K562 (cell line): ENCODE results near the gene KCNK4.

Experiments
- CTCF ChIP-seq, 3 experiments: IDR thresholded peaks in 2 of 3; conservative IDR thresholded peaks in 1 of 3; 2 replicates each; pipeline ENCODE4 v1.5.1; 2011 to 2012; ENCODE audit warnings: low read length in 3 of 3, mild to moderate bottlenecking in 3 of 3, control low read depth in 2 of 3, improper control_type of control experiment in 1 of 3, inconsistent platforms in 1 of 3, low read depth in 1 of 3, mixed read lengths in 1 of 3, moderate library complexity in 1 of 3; ENCODE audit not compliant: insufficient read depth in 2 of 3
- CXXC5 ChIP-seq: fragments of 250-450 bp; sonication (Bioruptor Pico); IDR thresholded peaks from 2 replicates; pipeline ENCODE4 v1.8.0; 2022; ENCODE audit warnings: inconsistent platforms, mild to moderate bottlenecking, moderate library complexity
- HCFC1 ChIP-seq: IDR thresholded peaks from 2 replicates; pipeline ENCODE4 v1.6.1; 2012; ENCODE audit warnings: low read depth, low read length, improper control_type of control experiment
- POLR2AphosphoS2 ChIP-seq: IDR thresholded peaks from 2 replicates; pipeline ENCODE4 v1.6.1; 2012; ENCODE audit warnings: low read length, improper control_type of control experiment
- RREB1 ChIP-seq: fragments of 250-450 bp; sonication (Bioruptor Pico); IDR thresholded peaks from 2 replicates; pipeline ENCODE4 v1.4.0; 2020
- ZSCAN29 ChIP-seq: fragments of 450-650 bp; IDR thresholded peaks from 2 replicates; pipeline ENCODE4 v1.6.1; 2017
- ZZZ3 ChIP-seq: fragments of 450-650 bp; IDR thresholded peaks from 2 replicates; pipeline ENCODE4 v1.6.1; 2016; ENCODE audit warnings: antibody characterized with exemption, mild to moderate bottlenecking, moderate library complexity

GRCh38 chr11:64290352-64291261, 495 bp upstream of the KCNK4 start:
- TF ChIP-seq ZZZ3, result no peak
- TF ChIP-seq HCFC1, result no peak
- no peak for TF ChIP-seq CXXC5 (CRISPR knock-in tag)
- no peak for TF ChIP-seq ZSCAN29
- no peak for TF ChIP-seq RREB1 (CRISPR knock-in tag)
- no peak for TF ChIP-seq CTCF (IDR thresholded peaks at IDR 0.05 in 2 of 3, conservative IDR thresholded peaks at IDR 0.05 in 1 of 3; ENCODE audit: insufficient read depth in 2 of 3, low read depth in 1 of 3, low read length in 3 of 3)
- TF ChIP-seq POLR2AphosphoS2, result no peak
